HUES48 (cell line): Measurements from ENCODE around the gene CHRNA4.

Source experiments
- H3K27ac ChIP-seq: one replicate; pipeline ENCODE4 v1.7.0; 2013; ENCODE audit warnings: low read depth, low read length, inconsistent platforms
- H3K27me3 ChIP-seq: 2 replicates; pipeline ENCODE4 v1.6.1; 2013; ENCODE audit warnings: mild to moderate bottlenecking, low read length; ENCODE audit not compliant: control insufficient read depth, insufficient read depth
- H3K36me3 ChIP-seq: 2 replicates; pipeline ENCODE4 v1.6.1; 2013; ENCODE audit warnings: low read length; ENCODE audit not compliant: control insufficient read depth, insufficient read depth
- H3K4me1 ChIP-seq: 2 replicates; pipeline ENCODE4 v1.6.1; 2013; ENCODE audit warnings: mild to moderate bottlenecking, low read length; ENCODE audit not compliant: control insufficient read depth, insufficient read depth
- H3K4me3 ChIP-seq: 2 replicates; pipeline ENCODE4 v1.5.1; 2013; ENCODE audit warnings: mild to moderate bottlenecking, low read depth, low read length
- H3K9ac ChIP-seq: 2 replicates; pipeline ENCODE4 v1.6.1; 2013; ENCODE audit warnings: mild to moderate bottlenecking, low read depth, low read length, moderate library complexity
- H3K9me3 ChIP-seq: 2 replicates; pipeline ENCODE4 v1.6.1; 2013; ENCODE audit warnings: low read length; ENCODE audit not compliant: control insufficient read depth, insufficient read depth

The CHRNA4 gene

GRCh38 chr20:63396300-63396699 is 35.2 kb upstream of the CHRNA4 start:
- no peak overlapping the region for H3K4me3 ChIP-seq
- H3K9ac ChIP-seq = no peak overlapping the region
- no peaks in the 10 kb centered on the region for H3K36me3 ChIP-seq
- H3K9me3 ChIP-seq = peaks cover 4% of the 10 kb centered on the region; the same call in 1 of the 2 replicates
- H3K27me3 ChIP-seq = no peaks in the 10 kb centered on the region
- peaks cover 15% of the 10 kb centered on the region for H3K4me1 ChIP-seq
- H3K27ac ChIP-seq = no peak overlapping the region

GRCh38 chr20:63395723-63396122 is 34.6 kb upstream of the CHRNA4 start:
- Histone ChIP-seq H3K9ac (no peak overlapping the region), H3K4me1 (peaks cover 15% of the 10 kb centered on the region), H3K9me3 (peaks cover 4% of the 10 kb centered on the region; the same call in 1 of the 2 replicates), H3K27me3 (no peaks in the 10 kb centered on the region), H3K4me3 (no peak overlapping the region), H3K36me3 (no peaks in the 10 kb centered on the region), H3K27ac (no peak overlapping the region)

GRCh38 chr20:63394920-63395455 is 33.8 kb upstream of the CHRNA4 start:
- peaks cover 15% of the 10 kb centered on the region for H3K4me1 ChIP-seq
- peaks cover 4% of the 10 kb centered on the region; the same call in 1 of the 2 replicates for H3K9me3 ChIP-seq
- no peaks in the 10 kb centered on the region for H3K27me3 ChIP-seq
- no peak overlapping the region for H3K4me3 ChIP-seq
- H3K36me3 ChIP-seq = no peaks in the 10 kb centered on the region
- no peak overlapping the region for H3K27ac ChIP-seq
- no peak overlapping the region for H3K9ac ChIP-seq

- peaks cover 4% of the 10 kb centered on the region; the same call in 1 of the 2 replicates for H3K9me3 ChIP-seq
- H3K9ac ChIP-seq = no peak overlapping the region
- no peaks in the 10 kb centered on the region for H3K27me3 ChIP-seq
Measured at GRCh38 chr20:63394069-63394919, 33.1 kb upstream of the CHRNA4 start.

GRCh38 chr20:63393566-63393965 is 32.4 kb upstream of the CHRNA4 start:
- H3K27me3 ChIP-seq = no peaks in the 10 kb centered on the region
- H3K4me1 ChIP-seq = peaks cover 15% of the 10 kb centered on the region
- no peak overlapping the region for H3K4me3 ChIP-seq
- peak overlapping the region; percentile 70 for H3K27ac ChIP-seq
- H3K9ac ChIP-seq = no peak overlapping the region
- H3K36me3 ChIP-seq = no peaks in the 10 kb centered on the region
- H3K9me3 ChIP-seq = peaks cover 4% of the 10 kb centered on the region; the same call in 1 of the 2 replicates

More at GRCh38 chr20:63394069-63394919, 33.1 kb upstream of the CHRNA4 start:
- H3K27ac ChIP-seq = peak overlapping the region; percentile 70
- no peaks in the 10 kb centered on the region for H3K36me3 ChIP-seq
- no peak overlapping the region; the same call in 1 of the 2 replicates for H3K4me3 ChIP-seq
- H3K4me1 ChIP-seq = peaks cover 15% of the 10 kb centered on the region

- H3K27me3 ChIP-seq = no peaks in the 10 kb centered on the region
Measured at GRCh38 chr20:63392465-63393365, 31.6 kb upstream of the CHRNA4 start.

DNA sequence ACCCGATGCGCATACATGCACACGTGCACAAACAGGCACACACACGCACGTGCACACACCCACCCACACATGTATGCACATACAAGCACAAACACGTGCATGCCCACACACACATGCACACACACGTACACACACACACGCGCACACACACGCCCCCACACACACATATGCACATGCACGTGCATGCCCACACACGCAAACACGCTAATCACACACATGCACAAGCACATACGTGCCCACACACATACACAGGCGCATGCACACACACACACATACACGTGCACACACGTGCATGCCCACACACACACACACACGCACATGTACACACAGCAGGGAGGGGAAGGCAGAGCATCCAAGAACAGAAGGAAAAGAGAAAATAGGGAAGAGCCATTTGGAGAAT is 26.8 kb upstream of the CHRNA4 start:
- Histone ChIP-seq H3K27me3 (no peaks in the 10 kb centered on the region), H3K9me3 (peaks cover 20% of the 10 kb centered on the region)

More at GRCh38 chr20:63392465-63393365, 31.6 kb upstream of the CHRNA4 start:
- Histone ChIP-seq H3K27ac (no peak overlapping the region), H3K36me3 (no peaks in the 10 kb centered on the region), H3K4me3 (no peak overlapping the region), H3K9ac (no peak overlapping the region), H3K9me3 (peaks cover 8% of the 10 kb centered on the region), H3K4me1 (peaks cover 15% of the 10 kb centered on the region)

GRCh38 chr20:63387393-63387792 is 26.2 kb upstream of the CHRNA4 start:
- Histone ChIP-seq H3K36me3 (no peaks in the 10 kb centered on the region), H3K4me1 (no peaks in the 10 kb centered on the region), H3K4me3 (no peak overlapping the region), H3K9ac (no peak overlapping the region), H3K27me3 (no peaks in the 10 kb centered on the region), H3K9me3 (peaks cover 19% of the 10 kb centered on the region), H3K27ac (no peak overlapping the region)

More for the DNA sequence above, 26.8 kb upstream of the CHRNA4 start:
- Histone ChIP-seq H3K4me1 (no peaks in the 10 kb centered on the region), H3K4me3 (no peak overlapping the region), H3K36me3 (no peaks in the 10 kb centered on the region), H3K9ac (no peak overlapping the region), H3K27ac (no peak overlapping the region)

GRCh38 chr20:63386491-63386890 is 25.3 kb upstream of the CHRNA4 start:
- H3K4me1 ChIP-seq = peaks cover 2% of the 10 kb centered on the region; the same call in 1 of the 2 replicates
- H3K4me3 ChIP-seq = no peak overlapping the region
- no peak overlapping the region for H3K9ac ChIP-seq
- H3K27me3 ChIP-seq = no peaks in the 10 kb centered on the region
- peaks cover 16% of the 10 kb centered on the region for H3K9me3 ChIP-seq
- no peak overlapping the region for H3K27ac ChIP-seq
- H3K36me3 ChIP-seq = no peaks in the 10 kb centered on the region

- Histone ChIP-seq H3K9me3 (peaks cover 16% of the 10 kb centered on the region), H3K36me3 (no peaks in the 10 kb centered on the region), H3K27me3 (no peaks in the 10 kb centered on the region), H3K4me1 (peaks cover 3% of the 10 kb centered on the region; the same call in 1 of the 2 replicates), H3K9ac (no peak overlapping the region), H3K4me3 (no peak overlapping the region), H3K27ac (no peak overlapping the region)
Measured at GRCh38 chr20:63385819-63386218, 24.7 kb upstream of the CHRNA4 start.
